ENCODE measurements around the gene CGAS. TPM values are rescaled to one million over a fixed set of nuclear protein-coding genes. Genes with fewer than 3 reads are reported as not detected.

The CGAS gene
- total and polyA plus RNA-seq, 2 of the 13 experiments (the other 11 are each of a cell fraction or from before 2014, with no cell fraction given) = 0.03 to 0.07 TPM

DNA sequence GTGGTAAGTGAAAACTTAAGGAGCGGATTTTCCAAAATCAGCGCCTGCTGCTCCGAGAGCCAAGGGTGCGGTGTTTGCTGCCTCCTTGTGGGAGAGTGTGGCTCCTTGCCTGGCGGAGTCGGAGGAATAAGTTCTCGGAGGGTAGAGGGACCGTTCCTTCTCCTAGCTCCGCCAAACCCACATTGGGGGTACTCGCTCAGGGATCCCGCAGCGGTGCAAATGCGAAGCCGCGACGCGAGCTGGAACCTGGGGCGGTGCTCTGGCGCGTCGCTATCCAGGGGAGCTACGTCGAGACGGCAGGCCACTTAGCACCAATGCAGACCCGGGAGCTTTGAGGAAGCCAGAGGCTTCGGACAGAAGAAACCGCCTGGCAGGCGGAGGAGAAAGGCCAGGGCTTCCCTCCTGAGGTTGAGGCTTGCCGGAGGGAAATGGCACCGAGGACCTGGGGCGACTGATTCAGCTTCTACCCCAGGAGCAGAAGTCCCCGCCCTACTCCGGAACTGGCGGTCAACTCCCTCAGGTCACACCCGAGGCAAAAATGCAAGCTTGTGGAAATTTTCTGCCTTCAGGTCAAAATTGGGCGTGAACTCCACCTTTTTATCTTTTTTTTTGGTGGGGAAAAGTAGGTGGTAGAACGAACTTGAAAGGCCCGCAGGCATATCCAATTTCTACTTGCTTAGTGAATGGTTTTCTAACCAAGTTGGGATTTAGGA lies 63.1 kb downstream of the CGAS start (continued):
- TF ChIP-seq ZNF496 (CRISPR knock-in tag; IDR thresholded peaks at IDR 0.05; ENCODE audit: insufficient replicate concordance) (no peak), ZFP82 (CRISPR knock-in tag; IDR thresholded peaks at IDR 0.05; ENCODE audit: borderline replicate concordance) (no peak), ZNF414 (CRISPR knock-in tag; IDR thresholded peaks at IDR 0.05) (no peak), FOSL2 (CRISPR knock-in tag; IDR thresholded peaks at IDR 0.05) (0 out of 2 replicates have a peak, but pooled peaks have one; percentile 6), YY1 (IDR thresholded peaks at IDR 0.05; ENCODE audit: insufficient read depth, insufficient replicate concordance, low read depth, low read length) (no peak), STAT5B (CRISPR knock-in tag; IDR thresholded peaks at IDR 0.05) (no peak), MXD4 (CRISPR knock-in tag; IDR thresholded peaks at IDR 0.05) (no peak), NR0B2 (CRISPR knock-in tag; IDR thresholded peaks at IDR 0.05) (no peak), NFE2L2 (IDR thresholded peaks at IDR 0.05; ENCODE audit: low read length) (no peak), EEA1 (CRISPR knock-in tag; IDR thresholded peaks at IDR 0.05; ENCODE audit: borderline replicate concordance) (no peak), AGO1 (IDR thresholded peaks at IDR 0.05; ENCODE audit: low read depth, low read length, poor library complexity, severe bottlenecking) (no peak), ZBTB2 (CRISPR knock-in tag; IDR thresholded peaks at IDR 0.05; ENCODE audit: low read depth) (no peak), HMGXB4 (CRISPR knock-in tag; IDR thresholded peaks at IDR 0.05; ENCODE audit: borderline replicate concordance in 1 of 2, low read depth in 1 of 2) (peak in 1 of 2 experiments; percentile 42; a peak in 1 of 4 replicates), NR1H2 (CRISPR knock-in tag; IDR thresholded peaks at IDR 0.05; ENCODE audit: borderline replicate concordance, low read depth) (no peak), ZNF263 (CRISPR knock-in tag; IDR thresholded peaks at IDR 0.05) (no peak), ZNF207 (IDR thresholded peaks at IDR 0.05; ENCODE audit: borderline replicate concordance) (no peak), GFI1 (CRISPR knock-in tag; IDR thresholded peaks at IDR 0.05; ENCODE audit: borderline replicate concordance) (0 out of 2 replicates have a peak, but pooled peaks have one; percentile 22), ETV5 (CRISPR knock-in tag; IDR thresholded peaks at IDR 0.05; ENCODE audit: borderline replicate concordance) (peak; percentile 17; the same call in 1 of the 2 replicates), CSRNP1 (CRISPR knock-in tag; IDR thresholded peaks at IDR 0.05) (0 out of 2 replicates have a peak, but pooled peaks have one; percentile 35), SALL1 (CRISPR knock-in tag; IDR thresholded peaks at IDR 0.05) (0 out of 2 replicates have a peak, but pooled peaks have one; percentile 19)
- TF ChIP-seq, protein P1, sequence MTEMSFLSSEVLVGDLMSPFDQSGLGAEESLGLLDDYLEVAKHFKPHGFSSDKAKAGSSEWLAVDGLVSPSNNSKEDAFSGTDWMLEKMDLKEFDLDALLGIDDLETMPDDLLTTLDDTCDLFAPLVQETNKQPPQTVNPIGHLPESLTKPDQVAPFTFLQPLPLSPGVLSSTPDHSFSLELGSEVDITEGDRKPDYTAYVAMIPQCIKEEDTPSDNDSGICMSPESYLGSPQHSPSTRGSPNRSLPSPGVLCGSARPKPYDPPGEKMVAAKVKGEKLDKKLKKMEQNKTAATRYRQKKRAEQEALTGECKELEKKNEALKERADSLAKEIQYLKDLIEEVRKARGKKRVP (CRISPR knock-in tag; IDR thresholded peaks at IDR 0.05) = no peak
